Urinary bladder (tissue), 4 donors: Measurements from ENCODE around the gene PSMC1. TPM values are rescaled to one million over a fixed set of nuclear protein-coding genes. Genes with fewer than 3 reads are reported as not detected.
A peak's percentile ranks its signal among the peaks of the same experiment; 100 is the strongest.

Source experiments
- DNase-seq: peaks from one replicate; pipeline ENCODE4 v3.0.0-alpha.2; 2015; ENCODE audit errors: extremely low spot score
- H3K27ac ChIP-seq: one replicate; pipeline ENCODE4 v1.5.1; 2013; ENCODE audit warnings: low read depth, mild to moderate bottlenecking, moderate library complexity
- H3K36me3 ChIP-seq: one replicate; pipeline ENCODE4 v1.6.1; 2013; ENCODE audit warnings: mild to moderate bottlenecking, moderate library complexity; ENCODE audit not compliant: insufficient read depth
- H3K4me1 ChIP-seq: one replicate; pipeline ENCODE4 v1.6.1; 2013; ENCODE audit warnings: mild to moderate bottlenecking, moderate library complexity; ENCODE audit not compliant: insufficient read depth
- H3K4me3 ChIP-seq: one replicate; pipeline ENCODE4 v1.5.1; 2013; ENCODE audit warnings: low read depth, low read length
- WGBS: extraction: QIAGEN DNeasy Blood & Tissue Kit; methylation state at CpG from one replicate; pipeline ENCODE4 v1.1.7; 2013; 5-methylcytosine and 5-hydroxymethylcytosine counted together
- polyA plus RNA-seq: library from polyadenylated mRNA; stranded (reverse); fragments of 200-250 nt; gene quantifications from one replicate; pipeline ENCODE4 v1.2.3, GENCODE V29; 2013
- total RNA-seq: library from RNA; depleted of rRNA; stranded (reverse); fragments of >200 nt; gene quantifications from one replicate; pipeline ENCODE4 v1.2.3, GENCODE V29; 2014
- donor health status: healthy with polysubstance abuse.
- donor health status: healthy.

Gene PSMC1
- total and polyA plus RNA-seq, 2 donors = 81.8 to 162 TPM

DNA sequence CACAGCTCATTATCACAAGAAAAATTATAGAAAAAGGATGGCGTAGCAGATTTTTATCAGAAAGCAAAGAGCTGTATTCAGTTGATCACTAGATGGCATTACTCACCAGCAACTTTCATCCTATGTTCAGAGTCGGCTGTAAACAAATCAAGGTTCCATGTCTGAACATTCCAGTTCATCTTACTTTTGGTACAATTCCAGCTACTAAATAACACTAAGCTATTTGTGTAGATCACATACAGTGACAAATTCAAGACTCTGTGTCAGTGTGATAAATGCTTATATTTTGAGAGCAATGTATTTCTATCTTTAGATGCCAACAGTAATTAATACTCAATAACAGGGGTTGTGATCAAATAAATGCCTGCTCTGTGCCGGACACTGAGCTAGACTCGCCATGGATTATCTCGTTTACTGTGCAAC, 45.3 kb downstream of the PSMC1 start:
- Histone ChIP-seq H3K27ac (no peak overlapping the region), H3K36me3 (peaks cover 12% of the 10 kb centered on the region), H3K4me3 (no peak overlapping the region), H3K4me1 (no peaks in the 10 kb centered on the region)
- WGBS = 31% methylated on average over 5 of the region's 5 CpGs
- peak; percentile 21 for DNase-seq

DNA sequence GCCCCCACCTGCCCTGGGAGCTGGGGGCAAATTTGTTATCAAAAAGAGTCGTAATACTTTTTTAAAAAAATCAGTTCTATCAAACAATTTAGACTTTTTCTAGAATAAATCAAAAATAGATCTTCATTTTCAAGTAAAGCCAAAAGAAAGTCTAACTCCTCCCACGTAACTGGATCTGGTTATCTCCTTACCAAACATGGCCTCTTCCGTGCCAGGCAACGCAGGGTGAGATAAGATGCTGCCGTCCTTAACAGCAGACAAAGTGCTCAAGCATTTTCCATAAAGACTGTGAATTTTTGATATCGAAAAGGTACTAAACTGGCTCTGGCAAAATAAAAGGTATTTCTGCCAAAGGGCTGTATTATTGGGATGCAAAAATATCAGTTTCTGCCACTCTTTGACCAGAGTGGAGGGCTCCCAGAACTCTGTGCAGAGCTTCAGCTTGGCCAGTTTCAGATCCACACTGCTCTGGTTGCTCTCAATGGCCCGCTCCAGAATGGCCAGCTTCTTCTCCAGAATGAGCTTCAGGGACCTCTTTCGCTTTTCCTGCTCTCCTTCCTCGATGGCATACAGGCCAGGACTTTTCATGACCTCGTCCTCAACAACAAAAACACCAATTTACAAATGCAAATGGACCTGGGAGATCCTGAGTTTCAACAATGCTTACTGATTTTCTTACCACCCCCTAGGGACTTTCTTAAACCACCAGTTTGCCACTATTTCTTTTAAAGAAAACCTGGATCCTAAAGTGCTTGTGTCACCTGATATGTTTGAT, 46.4 kb downstream of the PSMC1 start:
- no peak overlapping the region for H3K4me3 ChIP-seq
- DNase-seq = no peak
- no peak overlapping the region for H3K27ac ChIP-seq
- no peaks in the 10 kb centered on the region for H3K4me1 ChIP-seq
- H3K36me3 ChIP-seq = peaks cover 12% of the 10 kb centered on the region
- WGBS = 75% methylated on average over 10 of the region's 10 CpGs

DNA sequence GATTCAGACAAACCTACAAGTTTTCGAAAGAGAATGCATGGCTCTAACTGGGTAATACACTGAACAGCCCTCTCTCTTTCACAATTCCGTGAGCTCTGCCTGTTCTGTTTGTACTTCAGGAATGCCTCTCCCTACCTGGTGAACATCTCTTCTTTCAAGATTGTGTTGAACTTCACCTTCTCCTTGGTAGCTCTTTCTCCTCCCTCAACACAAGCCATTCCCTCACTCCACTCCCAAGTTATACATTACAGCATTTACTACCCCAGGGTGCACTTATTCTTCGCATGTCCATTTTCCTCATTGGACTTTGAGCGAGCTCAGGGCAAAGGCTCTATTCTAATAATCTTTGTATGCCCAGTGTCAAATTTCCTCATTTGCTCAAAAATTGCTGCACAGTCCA, 47.1 kb downstream of the PSMC1 start:
- no peak for DNase-seq
- Histone ChIP-seq H3K36me3 (peaks cover 8% of the 10 kb centered on the region), H3K4me3 (no peak overlapping the region), H3K27ac (no peak overlapping the region), H3K4me1 (no peaks in the 10 kb centered on the region)
- WGBS = 94% methylated on average over 4 of the region's 4 CpGs

DNA sequence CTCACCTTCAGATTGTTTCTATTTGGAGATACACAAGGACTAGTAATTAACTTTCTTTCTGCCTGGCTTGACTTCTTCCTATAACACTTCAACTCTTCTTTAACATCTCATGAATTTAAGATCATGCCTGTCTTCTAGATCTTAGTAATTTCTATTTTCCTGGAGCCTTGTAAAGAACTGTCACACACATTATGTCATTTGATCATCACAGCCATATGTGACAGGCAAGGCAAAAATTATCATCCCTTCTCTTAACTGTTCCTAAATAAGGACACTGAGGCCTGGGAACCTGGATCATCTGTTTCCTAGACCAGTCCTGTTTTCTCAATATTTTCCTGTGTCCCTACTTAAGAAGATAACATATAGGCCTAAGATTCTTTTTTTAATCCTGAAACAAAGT, 48.1 kb downstream of the PSMC1 start:
- Histone ChIP-seq H3K4me1 (no peaks in the 10 kb centered on the region), H3K27ac (no peak overlapping the region), H3K36me3 (peaks cover 8% of the 10 kb centered on the region), H3K4me3 (no peak overlapping the region)
- DNase-seq = no peak

DNA sequence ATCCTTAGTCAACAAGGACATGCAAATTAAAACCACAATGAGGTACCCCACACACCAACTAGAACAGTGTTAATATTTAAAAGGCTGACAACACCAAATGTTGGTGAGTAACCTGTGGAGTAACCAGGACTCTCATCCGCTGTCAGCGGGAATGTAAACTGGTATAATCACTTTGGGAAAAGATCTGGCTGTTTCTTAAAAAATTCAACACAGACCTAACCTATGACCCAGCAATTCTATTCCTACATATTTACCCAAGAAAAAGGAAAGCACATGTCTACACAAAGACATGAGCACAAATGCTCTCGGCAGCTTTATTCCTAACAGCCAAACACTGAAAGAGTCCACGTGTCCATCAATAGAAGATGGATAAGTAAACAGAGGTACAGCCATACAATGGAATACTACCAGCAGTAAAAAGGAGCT, 48.8 kb downstream of the PSMC1 start:
- no peak for DNase-seq
- peaks cover 8% of the 10 kb centered on the region for H3K36me3 ChIP-seq

DNA sequence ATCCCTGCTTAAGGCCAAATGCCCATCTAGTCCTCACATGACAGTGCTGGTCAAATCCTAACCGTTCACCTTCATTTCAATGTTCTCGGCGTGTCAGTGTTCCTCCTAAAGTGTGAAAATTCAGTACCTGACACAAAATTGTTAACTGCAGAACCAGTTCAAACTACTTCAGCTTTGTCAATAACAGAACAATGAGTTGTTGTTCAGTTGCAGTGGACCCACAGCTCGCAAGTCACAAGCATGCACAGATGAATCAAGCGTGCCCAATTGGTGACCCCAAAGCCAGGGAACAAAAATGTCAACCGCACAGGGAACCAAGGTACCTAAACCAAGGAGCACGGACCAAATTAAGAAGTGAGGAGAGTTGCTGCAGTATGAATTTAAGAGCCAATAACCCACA, 52.2 kb downstream of the PSMC1 start:
- Histone ChIP-seq H3K27ac (no peak overlapping the region), H3K36me3 (peaks cover 5% of the 10 kb centered on the region), H3K4me3 (no peak overlapping the region), H3K4me1 (no peaks in the 10 kb centered on the region)
- no peak for DNase-seq
- WGBS = 94% methylated on average over 7 of the region's 7 CpGs

More for the DNA sequence above, 48.8 kb downstream of the PSMC1 start:
- Histone ChIP-seq H3K4me3 (no peak overlapping the region), H3K27ac (no peak overlapping the region), H3K4me1 (no peaks in the 10 kb centered on the region)
- WGBS = 88% methylated on average over 4 of the region's 4 CpGs

DNA sequence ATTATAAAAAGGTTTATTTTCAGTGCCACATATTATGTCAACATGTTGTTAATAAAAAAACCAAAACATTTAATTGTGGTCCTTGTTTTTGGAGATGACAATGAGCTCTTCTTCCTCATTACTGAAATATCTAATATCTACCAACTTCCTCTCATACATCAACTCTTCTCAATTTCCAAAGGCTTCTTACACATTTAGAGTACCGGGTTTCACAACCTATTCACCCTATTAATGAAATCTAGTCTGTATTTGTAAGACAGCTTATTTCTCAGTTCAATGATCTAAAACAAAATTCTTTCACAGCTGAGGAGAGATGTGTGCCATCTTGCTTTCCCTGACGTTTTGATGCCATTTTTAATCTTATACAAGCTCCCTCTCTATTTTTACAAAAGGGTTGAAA, 60.9 kb downstream of the PSMC1 start:
- Histone ChIP-seq H3K27ac (no peak overlapping the region), H3K36me3 (peaks cover 2% of the 10 kb centered on the region), H3K4me3 (no peak overlapping the region), H3K4me1 (no peaks in the 10 kb centered on the region)
- no peak for DNase-seq
- WGBS = 88% methylated on average over 2 of the region's 2 CpGs

DNA sequence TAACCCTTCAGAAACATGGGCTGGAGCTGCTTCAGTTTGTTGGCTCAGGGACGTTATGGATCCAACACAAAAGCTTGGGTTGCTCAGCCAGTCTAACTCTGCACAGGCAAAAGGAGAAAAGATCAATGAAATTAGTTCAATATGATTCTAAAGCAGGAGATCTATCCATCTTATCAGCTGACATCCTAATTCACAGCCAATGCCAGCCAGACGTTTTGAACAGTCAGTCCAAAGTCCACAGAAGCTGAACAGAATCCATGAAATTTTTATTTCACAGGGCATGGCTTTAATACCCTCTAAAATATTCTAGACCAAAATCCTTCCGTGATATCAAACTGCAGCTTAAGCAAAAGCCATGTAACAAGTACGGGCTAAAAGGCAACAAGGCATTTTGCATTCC, 61.7 kb downstream of the PSMC1 start:
- Histone ChIP-seq H3K27ac (no peak overlapping the region), H3K4me3 (no peak overlapping the region), H3K4me1 (no peaks in the 10 kb centered on the region), H3K36me3 (peaks cover 2% of the 10 kb centered on the region)
- DNase-seq = no peak
- WGBS = 88% methylated on average over 4 of the region's 4 CpGs

DNA sequence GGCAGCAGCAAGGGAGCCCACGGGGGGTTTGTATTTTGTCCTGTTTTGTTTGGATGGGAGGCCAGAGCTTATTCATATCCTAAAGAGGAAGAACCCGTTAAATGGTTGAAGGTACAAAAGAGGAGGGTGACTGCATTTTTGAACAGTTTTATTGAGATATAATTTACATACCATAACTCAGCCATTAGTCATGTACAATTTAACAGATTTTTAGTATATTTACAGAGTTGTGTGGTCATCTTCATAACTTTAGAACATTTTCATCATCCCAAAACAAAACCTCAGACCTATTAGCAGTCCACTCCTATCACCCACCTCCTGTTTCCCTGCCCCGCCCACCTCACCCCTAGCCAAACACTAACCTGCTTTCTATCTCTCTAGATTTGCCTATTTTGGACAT, 62.8 kb downstream of the PSMC1 start:
- no peak for DNase-seq
- Histone ChIP-seq H3K27ac (no peak overlapping the region), H3K36me3 (peaks cover 2% of the 10 kb centered on the region), H3K4me3 (no peak overlapping the region), H3K4me1 (no peaks in the 10 kb centered on the region)
- 86% methylated on average over 3 of the region's 3 CpGs for WGBS

DNA sequence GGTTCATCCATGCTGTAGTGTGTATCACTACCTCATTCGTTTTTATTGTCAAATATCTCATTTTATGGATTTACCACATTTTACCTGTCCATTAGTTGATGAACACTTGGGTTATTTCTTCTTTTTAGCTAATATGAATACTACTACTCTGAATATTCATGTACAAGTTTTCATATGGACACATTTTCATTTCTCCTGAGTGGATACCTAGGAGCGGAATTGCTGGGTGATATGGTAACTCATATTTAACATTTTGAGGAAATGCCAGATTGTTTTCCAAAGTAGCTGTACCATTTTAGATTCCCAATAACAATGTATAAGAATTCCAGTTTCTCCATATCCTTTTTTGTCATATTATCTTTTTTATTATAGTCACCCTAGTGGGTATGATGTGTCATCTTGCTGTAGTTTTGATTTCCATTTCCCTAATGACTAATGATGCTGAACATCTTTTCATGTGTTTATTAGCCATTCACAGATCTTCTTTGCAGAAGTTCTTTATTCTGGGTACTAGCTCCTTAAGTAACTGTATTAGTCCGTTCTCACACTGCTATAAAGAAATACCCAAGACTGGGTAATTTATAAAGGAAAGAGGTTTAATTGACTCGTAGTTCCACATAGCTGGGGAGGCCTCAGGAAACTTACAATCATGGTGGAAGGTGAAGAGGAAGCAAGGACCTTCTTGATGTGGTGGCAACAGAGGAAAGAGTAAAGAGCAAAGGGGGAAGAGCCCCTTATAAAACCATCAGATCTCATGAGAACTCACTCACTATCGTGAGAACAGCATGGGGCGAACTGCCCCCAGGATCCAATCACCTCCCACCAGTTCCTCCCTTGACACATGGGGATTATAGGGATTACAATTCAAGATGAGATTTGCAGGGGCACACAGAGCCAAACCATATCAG, 63.5 kb downstream of the PSMC1 start:
- Histone ChIP-seq H3K27ac (no peak overlapping the region), H3K4me3 (no peak overlapping the region), H3K36me3 (peaks cover 2% of the 10 kb centered on the region), H3K4me1 (no peaks in the 10 kb centered on the region)
- 94% methylated on average over 6 of the region's 6 CpGs for WGBS
- no peak for DNase-seq

DNA sequence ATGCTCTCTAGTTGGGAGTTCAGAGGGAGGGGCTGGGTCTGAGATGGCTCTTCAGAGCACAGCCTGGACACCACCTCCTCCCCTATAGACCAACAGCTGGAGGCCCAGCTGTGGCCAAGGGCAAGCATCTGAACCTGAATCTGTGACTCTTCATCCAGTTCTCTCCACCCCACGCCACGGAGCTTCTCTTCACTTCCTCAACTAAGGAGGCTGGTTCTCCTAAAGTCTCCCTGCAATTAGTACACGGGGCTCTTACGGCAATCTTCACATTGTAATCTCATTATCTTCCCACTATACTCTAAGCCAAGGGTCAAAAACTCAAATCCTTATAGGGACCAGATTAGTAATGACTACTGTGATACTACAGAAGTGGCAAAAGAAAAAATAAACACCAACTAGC, 65.5 kb downstream of the PSMC1 start:
- no peak for DNase-seq
- 91% methylated on average over 4 of the region's 4 CpGs for WGBS
- H3K4me1 ChIP-seq = no peaks in the 10 kb centered on the region
- H3K36me3 ChIP-seq = no peaks in the 10 kb centered on the region
- H3K4me3 ChIP-seq = no peak overlapping the region
- H3K27ac ChIP-seq = no peak overlapping the region
